Measurements from ENCODE around the gene FAM187B. TPM values are rescaled to one million over a fixed set of nuclear protein-coding genes. Genes with fewer than 3 reads are reported as not detected.

Gene FAM187B
- total and polyA plus RNA-seq, 2 of the 8 experiments (the other 6 are each of a cell fraction or from before 2014, with no cell fraction given), result not detected

DNA sequence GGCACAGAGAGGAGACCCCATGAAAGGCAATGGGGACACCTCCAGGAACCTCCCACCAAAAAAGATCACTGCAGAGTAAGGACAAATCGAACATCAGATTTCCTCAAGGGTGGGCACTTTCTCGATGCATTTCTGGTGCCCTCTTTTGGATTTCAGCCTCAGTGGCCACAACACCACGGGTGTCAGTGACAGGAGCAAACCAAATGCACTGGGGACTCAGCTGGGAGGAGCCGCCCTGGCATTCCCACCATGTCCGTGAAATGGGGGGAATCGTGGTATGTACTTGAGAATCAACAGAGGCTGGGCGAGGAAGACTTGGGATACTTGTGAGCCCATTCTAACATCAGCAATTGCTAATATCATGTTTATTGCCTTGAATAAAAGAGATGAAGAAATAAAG is 16.3 kb downstream of the FAM187B start (continued):
- TF ChIP-seq, protein P1, sequence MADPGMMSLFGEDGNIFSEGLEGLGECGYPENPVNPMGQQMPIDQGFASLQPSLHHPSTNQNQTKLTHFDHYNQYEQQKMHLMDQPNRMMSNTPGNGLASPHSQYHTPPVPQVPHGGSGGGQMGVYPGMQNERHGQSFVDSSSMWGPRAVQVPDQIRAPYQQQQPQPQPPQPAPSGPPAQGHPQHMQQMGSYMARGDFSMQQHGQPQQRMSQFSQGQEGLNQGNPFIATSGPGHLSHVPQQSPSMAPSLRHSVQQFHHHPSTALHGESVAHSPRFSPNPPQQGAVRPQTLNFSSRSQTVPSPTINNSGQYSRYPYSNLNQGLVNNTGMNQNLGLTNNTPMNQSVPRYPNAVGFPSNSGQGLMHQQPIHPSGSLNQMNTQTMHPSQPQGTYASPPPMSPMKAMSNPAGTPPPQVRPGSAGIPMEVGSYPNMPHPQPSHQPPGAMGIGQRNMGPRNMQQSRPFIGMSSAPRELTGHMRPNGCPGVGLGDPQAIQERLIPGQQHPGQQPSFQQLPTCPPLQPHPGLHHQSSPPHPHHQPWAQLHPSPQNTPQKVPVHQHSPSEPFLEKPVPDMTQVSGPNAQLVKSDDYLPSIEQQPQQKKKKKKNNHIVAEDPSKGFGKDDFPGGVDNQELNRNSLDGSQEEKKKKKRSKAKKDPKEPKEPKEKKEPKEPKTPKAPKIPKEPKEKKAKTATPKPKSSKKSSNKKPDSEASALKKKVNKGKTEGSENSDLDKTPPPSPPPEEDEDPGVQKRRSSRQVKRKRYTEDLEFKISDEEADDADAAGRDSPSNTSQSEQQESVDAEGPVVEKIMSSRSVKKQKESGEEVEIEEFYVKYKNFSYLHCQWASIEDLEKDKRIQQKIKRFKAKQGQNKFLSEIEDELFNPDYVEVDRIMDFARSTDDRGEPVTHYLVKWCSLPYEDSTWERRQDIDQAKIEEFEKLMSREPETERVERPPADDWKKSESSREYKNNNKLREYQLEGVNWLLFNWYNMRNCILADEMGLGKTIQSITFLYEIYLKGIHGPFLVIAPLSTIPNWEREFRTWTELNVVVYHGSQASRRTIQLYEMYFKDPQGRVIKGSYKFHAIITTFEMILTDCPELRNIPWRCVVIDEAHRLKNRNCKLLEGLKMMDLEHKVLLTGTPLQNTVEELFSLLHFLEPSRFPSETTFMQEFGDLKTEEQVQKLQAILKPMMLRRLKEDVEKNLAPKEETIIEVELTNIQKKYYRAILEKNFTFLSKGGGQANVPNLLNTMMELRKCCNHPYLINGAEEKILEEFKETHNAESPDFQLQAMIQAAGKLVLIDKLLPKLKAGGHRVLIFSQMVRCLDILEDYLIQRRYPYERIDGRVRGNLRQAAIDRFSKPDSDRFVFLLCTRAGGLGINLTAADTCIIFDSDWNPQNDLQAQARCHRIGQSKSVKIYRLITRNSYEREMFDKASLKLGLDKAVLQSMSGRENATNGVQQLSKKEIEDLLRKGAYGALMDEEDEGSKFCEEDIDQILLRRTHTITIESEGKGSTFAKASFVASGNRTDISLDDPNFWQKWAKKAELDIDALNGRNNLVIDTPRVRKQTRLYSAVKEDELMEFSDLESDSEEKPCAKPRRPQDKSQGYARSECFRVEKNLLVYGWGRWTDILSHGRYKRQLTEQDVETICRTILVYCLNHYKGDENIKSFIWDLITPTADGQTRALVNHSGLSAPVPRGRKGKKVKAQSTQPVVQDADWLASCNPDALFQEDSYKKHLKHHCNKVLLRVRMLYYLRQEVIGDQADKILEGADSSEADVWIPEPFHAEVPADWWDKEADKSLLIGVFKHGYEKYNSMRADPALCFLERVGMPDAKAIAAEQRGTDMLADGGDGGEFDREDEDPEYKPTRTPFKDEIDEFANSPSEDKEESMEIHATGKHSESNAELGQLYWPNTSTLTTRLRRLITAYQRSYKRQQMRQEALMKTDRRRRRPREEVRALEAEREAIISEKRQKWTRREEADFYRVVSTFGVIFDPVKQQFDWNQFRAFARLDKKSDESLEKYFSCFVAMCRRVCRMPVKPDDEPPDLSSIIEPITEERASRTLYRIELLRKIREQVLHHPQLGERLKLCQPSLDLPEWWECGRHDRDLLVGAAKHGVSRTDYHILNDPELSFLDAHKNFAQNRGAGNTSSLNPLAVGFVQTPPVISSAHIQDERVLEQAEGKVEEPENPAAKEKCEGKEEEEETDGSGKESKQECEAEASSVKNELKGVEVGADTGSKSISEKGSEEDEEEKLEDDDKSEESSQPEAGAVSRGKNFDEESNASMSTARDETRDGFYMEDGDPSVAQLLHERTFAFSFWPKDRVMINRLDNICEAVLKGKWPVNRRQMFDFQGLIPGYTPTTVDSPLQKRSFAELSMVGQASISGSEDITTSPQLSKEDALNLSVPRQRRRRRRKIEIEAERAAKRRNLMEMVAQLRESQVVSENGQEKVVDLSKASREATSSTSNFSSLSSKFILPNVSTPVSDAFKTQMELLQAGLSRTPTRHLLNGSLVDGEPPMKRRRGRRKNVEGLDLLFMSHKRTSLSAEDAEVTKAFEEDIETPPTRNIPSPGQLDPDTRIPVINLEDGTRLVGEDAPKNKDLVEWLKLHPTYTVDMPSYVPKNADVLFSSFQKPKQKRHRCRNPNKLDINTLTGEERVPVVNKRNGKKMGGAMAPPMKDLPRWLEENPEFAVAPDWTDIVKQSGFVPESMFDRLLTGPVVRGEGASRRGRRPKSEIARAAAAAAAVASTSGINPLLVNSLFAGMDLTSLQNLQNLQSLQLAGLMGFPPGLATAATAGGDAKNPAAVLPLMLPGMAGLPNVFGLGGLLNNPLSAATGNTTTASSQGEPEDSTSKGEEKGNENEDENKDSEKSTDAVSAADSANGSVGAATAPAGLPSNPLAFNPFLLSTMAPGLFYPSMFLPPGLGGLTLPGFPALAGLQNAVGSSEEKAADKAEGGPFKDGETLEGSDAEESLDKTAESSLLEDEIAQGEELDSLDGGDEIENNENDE (IDR thresholded peaks at IDR 0.05; ENCODE audit: insufficient replicate concordance, low read length), result no peak
- TF ChIP-seq SUZ12 (IDR thresholded peaks at IDR 0.05; ENCODE audit: low read length), result no peak
- no peak for TF ChIP-seq HDAC6 (IDR thresholded peaks at IDR 0.05; ENCODE audit: low read depth, low read length)
- no peak for TF ChIP-seq YY1 (IDR thresholded peaks at IDR 0.05; ENCODE audit: low read depth, low read length)
- TF ChIP-seq EP300 (IDR thresholded peaks at IDR 0.05; ENCODE audit: borderline replicate concordance in 1 of 2, low read depth in 2 of 2, low read length in 2 of 2), result no peak
- TF ChIP-seq POLR2AphosphoS5 (IDR thresholded peaks at IDR 0.05; ENCODE audit: low read depth, low read length), result no peak
- TF ChIP-seq KDM5A (IDR thresholded peaks at IDR 0.05; ENCODE audit: low read length), result no peak
- no peak for TF ChIP-seq EGR1 (IDR thresholded peaks at IDR 0.05; ENCODE audit: borderline replicate concordance, low read depth, low read length)
- TF ChIP-seq TAF1 (IDR thresholded peaks at IDR 0.05; ENCODE audit: low read depth, low read length), result no peak
- no peak for TF ChIP-seq BCL11A (IDR thresholded peaks at IDR 0.05; ENCODE audit: low read depth in 2 of 2, low read length in 2 of 2)
- no peak for TF ChIP-seq SAP30 (IDR thresholded peaks at IDR 0.05; ENCODE audit: insufficient read depth, insufficient replicate concordance, low read length)
- no peak for TF ChIP-seq KDM4A (IDR thresholded peaks at IDR 0.05; ENCODE audit: low read depth, low read length, severe bottlenecking)
